ENCODE results near the gene NUCB2. TPM values are rescaled to one million over a fixed set of nuclear protein-coding genes. Genes with fewer than 3 reads are reported as not detected.

Gene NUCB2
- polyA plus RNA-seq, 1 of the 3 experiments (the other 2 are of a cell fraction): 25.0 TPM

- Histone ChIP-seq H3K4me2 (no peak overlapping the region), H3K36me3 (replicated peaks in 1 of 2; ENCODE audit: control insufficient read depth in 1 of 2, insufficient read depth in 2 of 2, low read length in 1 of 2) (no peaks in the 10 kb centered on the region), H3K9ac (no peak overlapping the region), H2AFZ (ENCODE audit: low read depth) (no peak overlapping the region), H4K20me1 (ENCODE audit: insufficient read depth) (no peaks in the 10 kb centered on the region), H3F3A (replicated peaks; ENCODE audit: insufficient read depth) (no peaks in the 10 kb centered on the region), H3K4me1 (ENCODE audit: control insufficient read depth in 1 of 2, insufficient read depth in 2 of 2, low read depth in 1 of 2, low read length in 1 of 2) (no peaks in the 10 kb centered on the region), H3K4me3 (ENCODE audit: low read depth in 2 of 2, low read length in 1 of 2) (no peak overlapping the region), H3K27ac (ENCODE audit: low read depth in 2 of 2, low read length in 1 of 2) (no peak overlapping the region), H3K9me3 (no peaks in the 10 kb centered on the region), H3K9me2 (no peaks in the 10 kb centered on the region), H3K27me3 (ENCODE audit: insufficient read depth) (no peaks in the 10 kb centered on the region), H3K79me2 (ENCODE audit: insufficient read depth) (no peaks in the 10 kb centered on the region)
- CTCF ChIA-PET: interaction anchor here (0.8 to 2.2 kb wide), 17 partner anchors 7 to 297 kb away, joined by 3 to 18 read pairs (median 4); no protein-coding TSS in a partner anchor
- WGBS (ENCODE audit: low lambda C conversion rate): 68% methylated on average over 3 of the region's 3 CpGs
- POLR2A ChIA-PET: no interaction called here
- TF ChIP-seq TAF1 (IDR thresholded peaks at IDR 0.05; ENCODE audit: borderline replicate concordance, low read depth, low read length) (no peak), FOXM1 (IDR thresholded peaks at IDR 0.05; ENCODE audit: low read depth) (no peak), CTCF (IDR thresholded peaks at IDR 0.05) (no peak), NRF1 (IDR thresholded peaks at IDR 0.05; ENCODE audit: low read depth, low read length) (no peak), ELF1 (IDR thresholded peaks at IDR 0.05) (no peak), MAX (IDR thresholded peaks at IDR 0.05; ENCODE audit: low read depth) (no peak), POLR2AphosphoS5 (IDR thresholded peaks at IDR 0.05; ENCODE audit: low read depth, low read length) (no peak), GABPA (IDR thresholded peaks at IDR 0.05; ENCODE audit: low read depth) (no peak), GATA2 (CRISPR knock-in tag; IDR thresholded peaks at IDR 0.05) (no peak), JUND (IDR thresholded peaks at IDR 0.05) (no peak)
- DNase-seq: no peak
These were observed 45.4 kb upstream of the NUCB2 start for GRCh38 chr11:17230867-17231851.

GRCh38 chr11:17233101-17233500, 43.4 kb upstream of the NUCB2 start:
- H3K27ac ChIP-seq (ENCODE audit: low read depth in 2 of 2, low read length in 1 of 2): no peak overlapping the region
- no peaks in the 10 kb centered on the region for H4K20me1 ChIP-seq (ENCODE audit: insufficient read depth)
- no peak overlapping the region for H3K9ac ChIP-seq
- no peaks in the 10 kb centered on the region for H3K4me1 ChIP-seq (ENCODE audit: control insufficient read depth in 1 of 2, insufficient read depth in 2 of 2, low read depth in 1 of 2, low read length in 1 of 2)
- H3K4me2 ChIP-seq: no peak overlapping the region
- CTCF ChIA-PET: interaction anchor here (0.8 kb wide), 1 partner anchor 151 kb away, joined by 3 read pairs; no protein-coding TSS in a partner anchor
- DNase-seq: no peak
- POLR2A ChIA-PET: no interaction called here
- no peak overlapping the region for H3K4me3 ChIP-seq (ENCODE audit: low read depth in 2 of 2, low read length in 1 of 2)
- H3K9me2 ChIP-seq: no peaks in the 10 kb centered on the region
- H3F3A ChIP-seq (replicated peaks; ENCODE audit: insufficient read depth): no peaks in the 10 kb centered on the region
- no peaks in the 10 kb centered on the region for H3K27me3 ChIP-seq (ENCODE audit: insufficient read depth)
- H2AFZ ChIP-seq (ENCODE audit: low read depth): no peak overlapping the region
- H3K9me3 ChIP-seq: no peaks in the 10 kb centered on the region
- H3K79me2 ChIP-seq (ENCODE audit: insufficient read depth): no peaks in the 10 kb centered on the region
- H3K36me3 ChIP-seq (replicated peaks in 1 of 2; ENCODE audit: control insufficient read depth in 1 of 2, insufficient read depth in 2 of 2, low read length in 1 of 2): no peaks in the 10 kb centered on the region
- TF ChIP-seq GABPA (IDR thresholded peaks at IDR 0.05; ENCODE audit: low read depth) (no peak), IRF3 (IDR thresholded peaks at IDR 0.05; ENCODE audit: low read depth, low read length) (no peak), JUND (IDR thresholded peaks at IDR 0.05) (no peak), CTCF (IDR thresholded peaks at IDR 0.05) (no peak), MAX (IDR thresholded peaks at IDR 0.05; ENCODE audit: low read depth) (no peak), USF1 (IDR thresholded peaks at IDR 0.05; ENCODE audit: borderline replicate concordance, low read depth) (no peak), SIN3A (IDR thresholded peaks at IDR 0.05; ENCODE audit: borderline replicate concordance, low read depth, low read length) (no peak), PBX3 (IDR thresholded peaks at IDR 0.05) (no peak)

Measured in SK-N-SH (cell line).